ENCODE measurements around the gene RBM22. TPM values are rescaled to one million over a fixed set of nuclear protein-coding genes. Genes with fewer than 3 reads are reported as not detected.

RBM22 gene
- total RNA-seq, 2 donors from 2014 or later = 40.0 to 42.6 TPM

DNA sequence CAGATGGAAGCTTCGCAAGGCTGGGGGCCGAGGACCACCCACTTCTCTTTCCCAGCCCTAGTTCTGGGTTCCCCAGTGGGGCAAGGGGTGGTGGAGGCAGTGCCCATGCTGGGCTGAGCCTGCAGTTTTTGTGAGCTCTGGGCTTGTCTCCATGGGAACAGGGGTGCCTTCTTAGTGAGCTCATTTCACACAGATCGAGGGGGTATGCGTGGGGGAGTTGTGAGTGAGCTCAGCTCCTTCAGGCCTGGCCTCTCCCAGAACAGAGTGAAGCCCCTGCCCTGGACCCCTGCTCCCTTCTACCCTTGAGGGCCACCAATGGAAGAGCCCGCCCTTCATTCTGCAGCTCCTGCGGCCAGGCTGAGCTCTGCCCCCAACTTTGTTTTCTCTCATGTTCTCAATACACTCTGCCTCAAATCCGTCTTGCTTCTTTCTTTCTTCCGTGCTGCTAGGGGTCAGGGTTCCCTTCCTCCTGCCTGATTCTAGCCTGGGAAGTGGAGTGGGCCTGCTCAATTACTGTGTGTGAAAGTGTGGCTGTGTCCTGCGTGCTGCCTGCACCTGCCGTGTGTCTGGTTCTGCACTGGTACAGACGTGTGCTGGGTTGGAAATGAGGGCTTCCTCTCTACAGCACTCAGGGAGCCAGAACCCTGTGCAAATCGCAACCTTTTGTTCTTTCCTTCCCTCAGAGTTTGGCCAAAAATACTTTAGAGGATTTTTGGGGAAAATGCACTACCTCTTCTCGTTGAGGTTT is 48.8 kb downstream of the RBM22 start:
- H3K4me1 ChIP-seq = no peaks in the 10 kb centered on the region

DNA sequence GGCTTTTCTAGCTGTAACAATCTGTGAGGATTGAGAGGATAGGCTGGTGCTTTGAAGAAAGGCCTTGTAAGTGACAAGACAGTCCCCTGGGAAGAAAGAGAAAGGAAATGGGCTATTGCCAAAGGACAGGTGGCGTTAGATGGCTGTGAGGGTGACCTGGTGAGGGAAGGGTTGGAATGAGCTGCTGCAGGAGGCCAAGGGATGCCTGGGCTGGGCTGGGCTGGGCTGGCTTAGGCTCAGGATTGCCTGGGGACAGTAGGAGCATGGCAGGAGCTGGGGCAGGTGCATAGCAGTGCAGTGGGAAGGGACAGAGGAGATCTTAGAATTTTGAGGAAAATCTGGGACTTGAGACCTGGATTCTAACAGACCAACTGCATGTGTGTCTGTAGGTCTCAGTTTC is 49.5 kb downstream of the RBM22 start:
- Histone ChIP-seq H3K36me3 (no peaks in the 10 kb centered on the region), H3K27ac (no peak overlapping the region), H3K4me1 (no peaks in the 10 kb centered on the region), H3K9ac (ENCODE audit: low read depth in 2 of 2, low read length in 2 of 2) (peak overlapping the region in 1 of 2 donors; percentile 1), H3K4me3 (no peak overlapping the region), H3K27me3 (no peaks in the 10 kb centered on the region), H3K9me3 (no peaks in the 10 kb centered on the region)
- no peak for DNase-seq
- TF ChIP-seq, protein P1, sequence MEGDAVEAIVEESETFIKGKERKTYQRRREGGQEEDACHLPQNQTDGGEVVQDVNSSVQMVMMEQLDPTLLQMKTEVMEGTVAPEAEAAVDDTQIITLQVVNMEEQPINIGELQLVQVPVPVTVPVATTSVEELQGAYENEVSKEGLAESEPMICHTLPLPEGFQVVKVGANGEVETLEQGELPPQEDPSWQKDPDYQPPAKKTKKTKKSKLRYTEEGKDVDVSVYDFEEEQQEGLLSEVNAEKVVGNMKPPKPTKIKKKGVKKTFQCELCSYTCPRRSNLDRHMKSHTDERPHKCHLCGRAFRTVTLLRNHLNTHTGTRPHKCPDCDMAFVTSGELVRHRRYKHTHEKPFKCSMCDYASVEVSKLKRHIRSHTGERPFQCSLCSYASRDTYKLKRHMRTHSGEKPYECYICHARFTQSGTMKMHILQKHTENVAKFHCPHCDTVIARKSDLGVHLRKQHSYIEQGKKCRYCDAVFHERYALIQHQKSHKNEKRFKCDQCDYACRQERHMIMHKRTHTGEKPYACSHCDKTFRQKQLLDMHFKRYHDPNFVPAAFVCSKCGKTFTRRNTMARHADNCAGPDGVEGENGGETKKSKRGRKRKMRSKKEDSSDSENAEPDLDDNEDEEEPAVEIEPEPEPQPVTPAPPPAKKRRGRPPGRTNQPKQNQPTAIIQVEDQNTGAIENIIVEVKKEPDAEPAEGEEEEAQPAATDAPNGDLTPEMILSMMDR (IDR thresholded peaks at IDR 0.05) = no peak
- intact Hi-C loops (cut with DNase I) = loop anchor here (10.0 kb wide), 1 partner anchor 193 kb away; the partner anchor contains the start of gene IRGM

More for the DNA sequence above, 48.8 kb downstream of the RBM22 start:
- H3K27me3 ChIP-seq = no peaks in the 10 kb centered on the region
- H3K9ac ChIP-seq (ENCODE audit: low read depth in 2 of 2, low read length in 2 of 2) = peak overlapping the region in 1 of 2 donors; percentile 9
- H3K4me3 ChIP-seq = no peak overlapping the region
- intact Hi-C loops (cut with DNase I) = loop anchor here (10.0 kb wide), 1 partner anchor 193 kb away; the partner anchor contains the start of gene IRGM
- no peaks in the 10 kb centered on the region for H3K9me3 ChIP-seq
- no peaks in the 10 kb centered on the region for H3K36me3 ChIP-seq
- no peak overlapping the region for H3K27ac ChIP-seq
- TF ChIP-seq, protein P1 (IDR thresholded peaks at IDR 0.05) = no peak
- DNase-seq = no peak

DNA sequence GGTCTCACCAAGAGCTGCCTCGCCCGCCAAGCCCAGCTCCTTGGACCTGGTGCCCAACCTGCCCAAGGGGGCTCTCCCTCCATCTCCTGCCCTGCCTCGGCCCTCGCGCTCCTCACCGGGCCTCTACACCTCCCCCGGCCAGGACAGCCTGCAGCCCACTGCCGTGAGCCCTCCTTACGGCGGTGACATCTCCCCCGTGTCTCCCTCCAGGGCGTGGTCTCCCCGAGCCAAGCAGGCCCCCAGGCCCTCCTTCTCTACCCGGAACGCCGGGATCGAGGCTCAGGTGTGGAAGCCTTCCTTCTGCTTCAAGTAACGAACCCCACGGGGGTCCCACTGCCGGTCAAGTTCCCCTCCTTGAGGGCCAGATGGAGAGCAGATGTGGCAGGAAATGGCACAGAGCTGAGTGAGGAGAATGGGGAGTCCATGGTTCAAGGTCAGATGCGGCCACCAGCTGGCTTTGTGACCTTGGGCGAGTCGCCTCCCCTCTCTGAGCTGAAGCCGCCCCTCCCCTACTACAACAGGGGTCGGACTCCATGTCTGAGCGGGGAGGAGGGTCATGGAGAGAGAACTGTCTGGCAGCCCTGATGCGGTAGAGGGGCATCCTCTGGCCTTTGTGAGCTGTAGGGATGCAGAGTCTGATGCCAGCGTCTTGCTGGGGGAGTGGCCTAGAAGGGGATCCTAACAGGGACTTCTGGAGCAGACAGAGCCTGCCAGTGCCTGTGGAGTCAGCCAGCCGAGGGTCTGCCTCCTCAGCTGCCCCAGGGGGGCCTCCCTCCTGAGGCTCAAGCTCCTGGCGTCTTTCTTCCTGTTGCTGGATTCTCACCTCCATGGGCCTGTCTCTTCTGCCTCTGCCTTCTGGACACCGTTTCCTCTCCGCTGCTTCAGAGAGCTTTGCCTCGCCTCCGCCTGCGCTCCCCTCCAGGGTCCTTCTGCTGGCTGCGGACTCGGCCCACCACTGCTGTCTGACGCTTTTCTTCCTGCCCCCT is 50.5 kb downstream of the RBM22 start:
- Histone ChIP-seq H3K36me3 (no peaks in the 10 kb centered on the region), H3K27ac (no peak overlapping the region), H3K9me3 (no peaks in the 10 kb centered on the region), H3K27me3 (no peaks in the 10 kb centered on the region), H3K4me1 (no peaks in the 10 kb centered on the region), H3K4me3 (no peak overlapping the region), H3K9ac (ENCODE audit: low read depth in 2 of 2, low read length in 2 of 2) (no peak overlapping the region)
- no peak for DNase-seq
- TF ChIP-seq, protein P1 (IDR thresholded peaks at IDR 0.05) = no peak
- intact Hi-C loops (cut with DNase I) = loop anchor here (10.0 kb wide), 1 partner anchor 194 kb away; the partner anchor contains the start of gene IRGM

DNA sequence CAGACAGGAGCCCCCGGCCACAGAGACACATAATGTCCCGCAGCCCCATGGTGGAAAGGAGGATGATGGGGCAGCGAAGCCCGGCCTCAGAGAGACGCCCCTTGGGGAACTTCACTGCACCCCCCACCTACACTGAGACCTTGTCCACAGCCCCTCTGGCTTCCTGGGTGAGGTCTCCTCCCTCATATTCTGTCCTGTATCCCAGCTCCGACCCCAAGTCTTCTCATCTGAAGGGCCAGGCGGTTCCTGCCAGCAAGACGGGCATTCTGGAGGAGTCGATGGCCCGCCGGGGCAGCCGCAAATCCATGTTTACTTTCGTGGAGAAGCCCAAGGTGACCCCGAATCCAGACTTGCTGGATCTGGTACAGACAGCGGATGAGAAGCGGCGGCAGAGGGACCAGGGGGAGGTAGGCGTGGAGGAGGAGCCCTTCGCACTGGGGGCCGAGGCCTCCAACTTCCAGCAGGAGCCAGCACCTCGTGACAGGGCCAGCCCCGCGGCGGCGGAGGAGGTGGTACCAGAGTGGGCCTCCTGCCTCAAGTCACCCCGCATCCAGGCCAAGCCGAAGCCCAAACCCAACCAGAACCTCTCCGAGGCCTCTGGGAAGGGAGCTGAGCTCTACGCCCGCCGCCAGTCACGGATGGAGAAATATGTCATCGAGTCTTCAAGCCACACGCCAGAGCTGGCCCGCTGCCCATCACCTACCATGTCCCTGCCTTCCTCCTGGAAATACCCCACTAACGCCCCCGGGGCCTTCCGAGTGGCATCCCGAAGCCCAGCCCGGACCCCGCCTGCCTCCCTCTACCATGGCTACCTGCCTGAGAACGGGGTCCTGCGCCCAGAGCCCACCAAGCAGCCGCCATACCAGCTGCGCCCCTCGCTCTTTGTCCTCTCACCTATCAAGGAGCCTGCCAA is 51.5 kb downstream of the RBM22 start:
- DNase-seq = no peak
- no peaks in the 10 kb centered on the region for H3K36me3 ChIP-seq
- TF ChIP-seq, protein P1 (IDR thresholded peaks at IDR 0.05) = no peak
- H3K27ac ChIP-seq = no peak overlapping the region
- no peak overlapping the region for H3K4me3 ChIP-seq
- H3K27me3 ChIP-seq = no peaks in the 10 kb centered on the region
- no peaks in the 10 kb centered on the region for H3K4me1 ChIP-seq
- intact Hi-C loops (cut with DNase I) = loop anchor here (10.0 kb wide), 1 partner anchor 195 kb away; the partner anchor contains the start of gene IRGM
- H3K9ac ChIP-seq (ENCODE audit: low read depth in 2 of 2, low read length in 2 of 2) = no peak overlapping the region
- H3K9me3 ChIP-seq = no peaks in the 10 kb centered on the region
